Glomerular endothelial cell (primary cell): ENCODE data around the gene KIRREL1. TPM values are rescaled to one million over a fixed set of nuclear protein-coding genes. Genes with fewer than 3 reads are reported as not detected.

Experiments
- DNase-seq: peaks from one replicate; pipeline ENCODE4 v3.0.0-alpha.2; 2011; ENCODE audit warnings: low read depth, low spot score; ENCODE audit errors: extremely low read depth
- total RNA-seq: library from RNA; depleted of rRNA; stranded (reverse); fragments of >200 nt; gene quantifications from 2 replicates; pipeline ENCODE4 v1.2.3, GENCODE V29; 2015

The KIRREL1 gene
- total RNA-seq, 1 donor from 2014 or later: 60.3 TPM

- no peak for DNase-seq
Observed at GRCh38 chr1:158026651-158027050, 33.2 kb downstream of the KIRREL1 start.

GRCh38 chr1:158027508-158027907, 34.1 kb downstream of the KIRREL1 start:
- no peak for DNase-seq

- DNase-seq: no peak
Observed at GRCh38 chr1:158028969-158029368, 35.5 kb downstream of the KIRREL1 start.

GRCh38 chr1:158035014-158035413, 41.6 kb downstream of the KIRREL1 start:
- DNase-seq: no peak

GRCh38 chr1:158035976-158036583, 42.6 kb downstream of the KIRREL1 start:
- no peak for DNase-seq

- DNase-seq: no peak
Observed at GRCh38 chr1:158037008-158037865, 43.8 kb downstream of the KIRREL1 start.

- DNase-seq: no peak
Observed at GRCh38 chr1:158037866-158038359, 44.5 kb downstream of the KIRREL1 start.

GRCh38 chr1:158038793-158039192, 45.3 kb downstream of the KIRREL1 start:
- no peak for DNase-seq

GRCh38 chr1:158039380-158039779, 45.9 kb downstream of the KIRREL1 start:
- DNase-seq: no peak

- no peak for DNase-seq
Observed at GRCh38 chr1:158040323-158040722, 46.9 kb downstream of the KIRREL1 start.

- no peak for DNase-seq
Observed at GRCh38 chr1:158043232-158043631, 49.8 kb downstream of the KIRREL1 start.

GRCh38 chr1:158045639-158046038, 52.2 kb downstream of the KIRREL1 start:
- peak; percentile 36 for DNase-seq

- no peak for DNase-seq
Observed at GRCh38 chr1:158046715-158047510, 53.5 kb downstream of the KIRREL1 start.

GRCh38 chr1:158048371-158049067, 55.1 kb downstream of the KIRREL1 start:
- no peak for DNase-seq

GRCh38 chr1:158049853-158050252, 56.4 kb downstream of the KIRREL1 start:
- DNase-seq: no peak

- DNase-seq: no peak
Observed at GRCh38 chr1:158053276-158053675, 59.8 kb downstream of the KIRREL1 start.

- DNase-seq: no peak
Observed at GRCh38 chr1:158054721-158055120, 61.3 kb downstream of the KIRREL1 start.

GRCh38 chr1:158055854-158056253, 62.4 kb downstream of the KIRREL1 start:
- DNase-seq: no peak

- no peak for DNase-seq
Observed at GRCh38 chr1:158056498-158056897, 63.1 kb downstream of the KIRREL1 start.

- DNase-seq: no peak
Observed at GRCh38 chr1:158058237-158058985, 65.0 kb downstream of the KIRREL1 start.
